ENCODE results near the gene RFWD3.
"Not testable (repeated sequence)": the region's sequence is repeated elsewhere in the genome, so short reads cannot be mapped to it uniquely, and the experiment has no call there.

Gene RFWD3

DNA sequence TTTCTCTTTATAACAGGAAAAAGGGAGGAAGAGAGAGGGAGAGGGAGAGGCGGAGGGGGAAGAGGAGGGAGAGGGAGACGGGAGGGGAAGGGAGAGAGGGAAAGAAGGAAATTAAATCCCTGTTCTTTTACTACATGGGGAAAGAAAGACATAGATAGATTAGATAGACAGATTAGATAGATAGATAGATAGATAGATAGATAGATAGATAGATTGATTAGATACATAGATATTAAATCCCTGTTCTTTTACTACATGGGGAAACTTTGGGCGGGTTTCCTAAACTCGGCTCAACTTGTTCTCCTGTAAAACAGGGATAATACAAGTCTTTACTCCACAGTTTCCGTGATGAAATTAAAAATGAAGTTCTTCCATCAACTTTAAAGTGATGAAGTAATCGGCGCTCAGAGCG, 661 bp downstream of the RFWD3 start:
- FAIRE-seq: no peak

DNA sequence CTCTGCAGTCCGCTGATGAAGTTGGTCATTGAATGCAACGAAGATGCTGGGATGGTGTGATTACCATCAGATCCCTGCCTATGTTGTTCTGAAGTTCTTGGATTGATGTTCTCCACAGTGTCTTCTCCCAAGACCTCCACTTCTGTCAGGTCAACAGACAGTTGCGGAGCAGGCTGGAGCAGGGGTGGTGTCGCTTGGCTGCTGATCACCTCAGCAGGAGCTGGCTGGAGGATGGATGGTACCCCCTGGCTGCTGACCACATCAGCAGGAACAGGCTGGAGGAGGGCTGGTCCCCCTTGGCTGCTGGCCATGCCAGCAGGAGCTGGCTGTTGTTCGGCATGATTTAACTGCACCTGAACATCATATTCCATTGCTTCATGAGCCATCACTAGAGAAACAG, 5.6 kb downstream of the RFWD3 start:
- no peak for FAIRE-seq

DNA sequence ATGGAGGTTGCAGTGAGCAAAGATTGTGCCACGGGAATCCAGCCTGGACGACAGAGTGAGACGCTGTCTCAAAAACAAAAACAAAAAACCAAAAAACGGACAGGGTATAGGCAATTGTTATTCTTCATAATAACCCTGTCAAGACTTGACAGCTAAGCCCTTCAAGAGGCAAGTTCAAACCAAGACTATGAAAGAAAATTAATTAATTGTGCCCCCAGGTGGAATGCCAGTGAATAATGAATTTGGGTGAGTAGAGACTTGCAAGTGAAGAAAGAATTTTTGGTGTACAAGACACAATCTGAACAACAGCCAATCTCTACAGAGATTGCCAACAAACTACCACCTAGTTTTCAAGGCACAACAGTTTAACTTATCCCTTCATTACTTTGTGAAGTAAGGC, 6.3 kb downstream of the RFWD3 start:
- no peak for FAIRE-seq

DNA sequence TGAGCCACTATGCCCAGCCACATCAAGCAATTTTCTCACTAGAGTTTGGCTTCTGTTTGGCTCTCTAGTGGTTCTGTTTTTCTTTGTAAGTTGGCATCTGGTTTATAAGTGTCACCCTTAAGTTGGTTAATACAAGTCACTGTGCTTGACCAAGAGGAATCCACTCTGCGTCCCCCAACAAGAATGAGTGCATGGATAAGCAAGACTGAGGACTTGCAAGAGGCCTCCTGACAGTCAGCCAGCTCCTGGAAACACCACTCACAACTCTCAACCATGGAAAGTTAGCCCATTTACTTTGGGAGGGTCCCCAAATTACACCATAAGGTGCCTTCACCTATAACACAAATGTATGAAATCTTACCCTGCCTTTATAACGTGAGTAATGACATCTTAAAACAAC, 7.6 kb downstream of the RFWD3 start:
- no peak for FAIRE-seq

DNA sequence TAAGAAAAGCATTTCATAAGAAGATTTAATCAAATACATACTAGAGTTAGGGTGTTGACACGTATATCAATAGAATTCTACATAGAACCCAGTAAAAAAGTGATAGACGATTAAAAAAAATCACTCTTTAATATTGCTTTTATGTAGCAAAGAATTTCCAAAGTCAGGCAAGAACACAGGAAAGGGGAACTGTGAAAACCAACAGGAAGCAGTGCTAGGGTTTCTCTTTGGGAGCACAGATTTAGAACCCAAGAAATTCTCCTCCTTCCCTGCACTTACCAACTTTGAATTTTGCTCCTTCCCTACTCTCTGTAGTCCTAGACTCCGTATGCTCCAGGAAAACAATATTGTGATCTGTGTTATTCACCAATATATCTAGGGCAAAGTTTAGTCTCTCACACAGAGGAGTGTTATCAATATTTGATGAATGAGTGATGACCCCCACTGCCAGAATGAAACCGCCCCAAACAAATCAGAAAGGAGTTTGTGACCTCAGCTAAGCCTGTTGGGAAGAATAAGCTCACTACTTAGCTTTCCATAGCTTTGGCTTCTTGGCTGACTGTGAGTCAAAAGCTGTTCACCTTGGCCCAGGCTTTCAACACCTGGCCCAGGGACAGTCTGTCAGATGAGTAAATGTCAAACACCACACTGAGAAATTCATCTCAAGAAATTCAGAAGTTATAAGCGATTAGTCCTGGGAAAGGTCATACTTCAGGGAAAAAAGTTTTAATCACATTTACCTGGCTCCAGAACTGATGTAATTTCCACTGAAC, 8.6 kb downstream of the RFWD3 start:
- no peak for FAIRE-seq

DNA sequence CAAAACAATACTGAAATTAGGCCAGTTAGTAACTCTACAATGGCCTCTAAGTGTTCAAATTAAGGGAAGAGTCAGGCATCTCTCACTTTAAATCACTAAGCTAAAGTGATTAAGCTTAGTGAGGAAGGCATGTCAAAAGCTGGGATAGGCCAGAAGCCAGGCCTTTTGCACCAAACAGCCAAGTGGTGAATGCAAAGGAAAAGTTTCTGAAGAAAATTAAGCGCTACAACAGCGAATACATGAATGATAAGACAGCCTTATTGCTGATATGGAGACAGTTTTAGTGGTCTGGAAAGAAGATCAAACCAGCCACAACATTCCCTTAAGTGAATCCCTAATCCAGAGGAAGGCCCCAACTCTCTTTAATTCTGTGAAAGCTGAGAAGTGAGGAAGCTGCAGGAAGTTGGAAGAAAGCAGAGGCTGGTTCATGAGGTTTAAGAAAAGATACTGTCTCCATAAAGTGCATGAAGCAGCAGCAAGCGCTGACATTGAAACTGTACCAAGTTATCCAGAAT, 12.1 kb downstream of the RFWD3 start:
- FAIRE-seq: no peak

DNA sequence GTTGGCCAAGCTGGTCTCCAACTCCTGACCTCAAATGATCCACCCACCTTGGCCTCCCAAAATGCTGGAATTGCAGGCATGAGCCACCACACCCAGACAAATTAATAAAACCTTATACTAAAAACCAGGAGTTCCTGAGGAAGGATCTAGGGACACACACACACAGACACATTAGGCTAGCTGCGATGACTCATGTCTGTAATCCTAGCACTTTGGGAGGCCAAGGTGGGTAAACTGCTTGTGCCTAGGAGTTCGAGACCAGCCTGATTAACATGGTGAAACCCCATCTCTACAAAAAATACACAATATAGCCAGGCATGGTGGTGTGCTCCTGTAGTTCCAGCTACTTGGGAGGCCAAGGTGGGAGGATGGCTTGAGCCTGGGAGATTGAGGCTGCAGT, 13.8 kb downstream of the RFWD3 start:
- not testable (repeated sequence) for FAIRE-seq

DNA sequence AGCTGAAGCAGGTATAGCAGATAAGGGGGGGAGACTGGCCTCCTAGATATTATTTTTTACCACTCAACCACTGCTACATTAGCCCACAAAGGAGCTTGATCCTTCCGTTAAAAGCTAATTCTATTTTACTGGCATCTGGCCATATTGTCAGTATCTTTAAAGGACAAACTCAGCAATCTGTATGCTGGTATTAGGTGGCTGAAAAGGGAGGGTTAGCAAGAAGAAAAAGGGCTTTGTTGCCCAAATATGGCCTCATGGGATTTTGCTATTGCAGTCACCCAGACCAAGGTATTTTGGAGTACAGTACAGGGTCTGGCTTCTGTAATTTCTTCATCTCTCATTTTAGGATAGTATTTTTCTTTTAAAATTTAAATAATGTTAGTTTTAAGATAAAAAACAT, 14.4 kb downstream of the RFWD3 start:
- FAIRE-seq: no peak

DNA sequence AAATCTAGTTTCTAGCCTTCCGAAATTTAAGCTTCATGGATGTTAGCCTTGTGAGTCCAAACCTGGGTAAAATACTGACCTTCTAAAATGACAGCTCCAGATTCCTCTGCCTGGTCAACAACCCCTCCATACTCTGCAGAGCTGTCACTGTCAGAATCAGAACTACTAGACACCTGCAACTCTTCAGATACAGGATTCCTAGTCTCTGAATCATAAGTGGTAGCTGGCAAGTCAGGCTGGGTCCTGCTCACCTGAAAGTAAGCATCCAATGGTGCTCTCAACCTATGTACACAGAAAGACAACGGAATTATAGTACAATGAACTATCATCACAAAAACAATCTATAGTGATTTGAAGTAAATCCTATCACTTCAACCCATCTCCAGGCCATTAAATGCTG, 14.8 kb downstream of the RFWD3 start:
- no peak for FAIRE-seq

DNA sequence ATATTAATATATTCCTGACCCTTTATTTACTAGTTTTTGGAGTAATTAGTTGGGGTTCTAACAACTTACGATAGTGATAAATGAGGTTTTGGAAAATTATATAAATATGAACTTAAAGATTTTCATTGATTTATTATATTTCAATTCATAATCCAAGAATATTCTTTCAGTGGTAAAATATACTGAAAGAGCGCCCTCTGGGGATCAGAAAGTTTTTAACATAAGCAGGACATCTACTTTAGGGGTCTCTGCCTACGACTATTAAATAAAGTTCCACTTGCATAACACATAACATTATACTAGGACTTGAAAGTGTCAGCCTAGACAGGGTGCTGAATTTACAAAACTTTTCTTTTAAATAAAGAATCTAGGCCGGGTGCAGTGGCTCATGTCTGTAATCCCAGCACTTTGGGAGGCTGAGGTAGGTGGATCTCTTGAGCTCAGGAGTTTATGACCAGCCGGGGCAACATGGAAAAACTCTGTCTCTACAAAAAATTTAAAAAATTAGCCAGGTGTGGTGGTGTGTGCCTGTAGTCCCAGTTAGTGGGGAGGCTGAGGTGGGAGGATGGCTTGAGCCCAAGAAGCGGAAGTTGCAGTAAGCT, 15.6 kb downstream of the RFWD3 start:
- FAIRE-seq: peak; percentile 81

DNA sequence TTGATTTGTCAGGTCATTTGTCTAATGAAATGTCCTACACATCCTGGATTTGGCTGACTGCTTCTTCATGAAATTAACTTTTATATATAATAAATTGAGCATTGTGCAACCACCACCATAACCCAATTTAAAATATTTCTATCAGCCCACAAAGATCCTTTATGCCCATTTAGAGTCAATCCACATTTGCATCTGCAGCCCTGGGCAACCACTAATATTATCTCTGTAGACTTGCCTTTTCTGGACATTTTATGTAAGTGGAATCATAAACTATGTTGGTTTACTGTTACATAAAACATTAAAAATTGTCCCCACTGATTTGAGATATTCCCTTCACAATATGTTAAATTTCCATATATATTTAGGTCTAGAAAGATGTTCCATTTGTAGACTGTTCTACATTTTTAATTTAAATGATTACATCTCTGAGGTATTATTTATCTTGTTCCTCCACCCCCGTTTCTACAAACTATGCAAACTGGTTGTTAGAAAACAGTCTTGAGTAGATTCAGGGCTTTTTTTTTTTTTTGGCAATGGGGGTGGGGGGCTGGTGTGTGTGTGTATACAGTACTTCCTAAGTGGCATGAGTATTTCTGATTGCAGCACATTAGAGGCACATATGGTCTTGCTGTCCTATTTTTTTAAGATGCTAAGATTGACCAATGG, 16.7 kb downstream of the RFWD3 start:
- FAIRE-seq: no peak

DNA sequence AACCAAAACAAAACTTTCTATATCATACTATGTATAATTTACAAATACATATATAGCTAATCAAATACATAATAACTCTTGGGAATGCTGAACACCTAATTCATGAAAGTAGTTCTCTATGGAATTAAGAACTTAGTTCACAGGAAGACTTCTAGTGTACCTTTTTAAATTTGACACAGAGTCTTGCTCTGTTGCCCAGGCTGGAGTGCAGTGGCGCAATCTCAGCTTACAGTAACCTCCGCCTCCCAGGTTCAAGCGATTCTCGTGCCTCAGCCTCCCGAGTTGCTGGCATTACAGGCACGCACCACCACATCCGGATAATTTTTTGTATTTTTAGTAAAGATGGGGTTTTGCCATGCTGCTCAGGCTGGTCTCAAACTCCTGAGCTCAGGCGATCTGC, 24.7 kb downstream of the RFWD3 start:
- FAIRE-seq: no peak

DNA sequence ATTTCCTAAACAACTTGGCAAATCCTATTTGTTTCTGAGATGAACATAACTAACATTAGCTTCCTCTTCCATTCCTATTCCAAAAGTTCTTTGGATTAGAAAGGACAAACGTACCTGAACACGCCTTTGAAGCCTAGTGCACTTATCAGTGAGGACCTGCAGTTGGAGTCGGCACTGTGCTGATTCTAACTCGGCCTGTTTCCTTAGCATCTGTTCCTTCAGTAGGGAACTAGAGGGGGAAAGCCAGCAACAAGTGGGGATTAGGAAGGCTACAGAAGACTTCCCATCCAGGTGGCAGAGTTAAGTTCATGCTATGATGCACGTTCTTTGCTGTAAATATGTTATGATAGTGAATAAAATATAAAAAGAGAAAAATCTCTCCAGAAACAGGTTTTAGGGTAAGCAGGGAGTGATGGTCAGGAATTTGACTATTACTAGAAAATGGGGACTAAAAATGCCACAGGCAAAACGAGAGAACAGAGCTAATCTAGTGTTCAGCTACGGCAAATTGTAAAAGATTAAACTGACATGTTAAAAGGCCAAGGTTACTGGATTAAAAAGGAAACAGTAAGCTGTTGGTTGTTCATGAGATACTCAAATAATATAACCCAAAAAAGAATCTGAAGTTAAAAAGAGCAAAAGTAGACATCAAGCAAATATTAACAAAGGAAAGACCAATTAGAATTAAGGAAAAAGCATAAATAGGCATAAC, 28.8 kb downstream of the RFWD3 start:
- no peak for FAIRE-seq

DNA sequence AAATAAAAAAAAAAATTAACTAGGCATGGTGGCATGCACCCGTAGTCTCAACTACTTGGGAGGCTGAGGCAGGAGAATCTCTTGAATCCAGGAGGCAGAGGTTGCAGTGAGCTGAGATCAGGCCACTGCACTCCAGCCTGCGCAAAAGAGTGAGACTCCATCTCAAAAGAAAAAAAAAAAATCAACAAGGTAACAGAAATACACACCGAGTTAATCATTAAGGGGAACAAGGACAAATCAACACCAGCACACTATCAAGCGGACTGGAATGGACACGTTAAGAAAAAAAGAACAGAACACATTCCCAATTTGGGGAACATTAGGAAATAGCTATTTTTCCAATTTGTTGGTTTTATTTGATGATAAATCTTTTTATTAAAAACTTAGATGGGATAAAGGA, 31.4 kb downstream of the RFWD3 start:
- FAIRE-seq: no peak

DNA sequence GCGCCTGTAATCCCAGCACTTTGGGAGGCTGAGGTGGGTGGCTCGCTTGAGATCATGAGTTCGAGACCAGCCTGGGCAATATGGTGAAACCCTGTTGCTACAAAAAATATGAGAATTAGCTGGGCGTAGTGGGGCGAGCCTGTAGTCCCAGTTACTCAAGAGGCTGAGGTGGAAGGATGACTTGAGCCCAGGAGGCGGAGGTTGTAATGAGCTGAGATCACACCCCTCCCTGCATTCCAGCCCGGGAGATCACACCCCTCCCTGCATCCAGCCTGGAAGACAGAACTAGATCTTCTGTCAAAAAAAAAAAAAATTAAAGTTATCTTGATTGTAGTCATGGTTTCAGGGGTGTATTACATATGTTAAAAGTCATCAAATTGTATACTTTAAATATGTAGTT, 33.0 kb downstream of the RFWD3 start:
- FAIRE-seq: no peak

DNA sequence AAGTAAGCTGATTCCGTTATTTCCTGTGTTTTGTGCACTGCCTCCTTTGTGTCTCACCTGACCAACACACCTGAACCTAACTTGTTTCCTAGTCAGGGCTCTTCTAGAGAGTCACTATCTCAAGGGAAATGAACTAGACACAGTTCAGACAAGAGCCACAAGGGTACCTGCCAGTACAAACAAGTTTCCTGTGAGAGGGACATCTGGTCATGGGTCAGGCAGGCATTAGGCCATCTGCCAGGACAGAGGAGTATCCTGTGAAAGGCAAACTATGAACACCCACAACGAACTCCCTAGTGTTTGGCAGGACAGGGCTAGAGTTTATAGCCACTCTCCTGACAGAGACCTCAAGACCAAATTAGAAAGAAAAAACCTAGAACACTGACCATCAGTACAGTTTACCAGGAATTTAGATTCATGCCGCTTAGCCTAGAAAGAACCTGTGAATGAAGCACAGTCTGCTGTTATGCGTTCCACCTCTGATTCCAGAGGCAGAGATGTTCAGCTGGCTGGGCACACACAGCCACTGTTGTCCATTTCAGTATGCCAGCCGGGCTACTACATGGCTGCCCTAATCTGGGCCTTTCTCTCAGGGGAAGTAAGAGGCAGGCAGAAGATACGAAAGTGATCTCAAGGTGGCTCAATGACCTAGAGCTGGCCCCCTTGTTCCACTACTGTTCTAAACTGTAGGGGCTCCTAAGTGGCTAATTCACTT, 39.0 kb downstream of the RFWD3 start:
- no peak for FAIRE-seq

DNA sequence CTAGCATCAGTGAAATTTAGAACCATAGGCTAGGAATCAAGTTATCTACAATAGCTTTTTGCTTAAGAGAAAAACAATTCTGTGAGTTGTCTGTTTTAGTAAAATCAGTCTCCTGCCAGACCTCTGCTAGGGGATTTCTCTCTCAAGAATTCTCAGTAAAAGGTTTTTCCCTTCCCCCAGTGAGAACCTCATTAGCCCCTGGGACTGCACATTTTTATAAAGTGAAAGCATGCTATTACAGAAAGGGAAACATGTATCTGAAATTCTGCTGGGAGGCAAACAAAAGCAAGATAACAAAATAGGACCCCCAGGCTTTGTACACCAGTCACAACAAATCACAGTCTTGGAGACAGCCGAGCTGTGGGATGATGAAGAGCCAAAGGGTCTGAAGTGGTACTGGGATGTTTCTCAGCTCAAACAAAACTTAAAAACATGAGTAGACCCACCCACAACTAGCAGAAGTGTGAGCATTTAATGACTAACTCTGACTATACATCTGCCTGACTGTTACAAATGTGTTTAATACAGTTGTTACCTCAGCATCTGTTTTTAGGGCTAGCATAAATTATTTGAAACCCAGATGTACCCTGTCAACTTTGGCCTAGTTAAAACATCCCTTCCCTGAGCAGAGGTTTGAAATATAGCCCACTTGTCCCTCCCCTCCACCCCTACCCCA, 39.8 kb downstream of the RFWD3 start:
- no peak for FAIRE-seq

DNA sequence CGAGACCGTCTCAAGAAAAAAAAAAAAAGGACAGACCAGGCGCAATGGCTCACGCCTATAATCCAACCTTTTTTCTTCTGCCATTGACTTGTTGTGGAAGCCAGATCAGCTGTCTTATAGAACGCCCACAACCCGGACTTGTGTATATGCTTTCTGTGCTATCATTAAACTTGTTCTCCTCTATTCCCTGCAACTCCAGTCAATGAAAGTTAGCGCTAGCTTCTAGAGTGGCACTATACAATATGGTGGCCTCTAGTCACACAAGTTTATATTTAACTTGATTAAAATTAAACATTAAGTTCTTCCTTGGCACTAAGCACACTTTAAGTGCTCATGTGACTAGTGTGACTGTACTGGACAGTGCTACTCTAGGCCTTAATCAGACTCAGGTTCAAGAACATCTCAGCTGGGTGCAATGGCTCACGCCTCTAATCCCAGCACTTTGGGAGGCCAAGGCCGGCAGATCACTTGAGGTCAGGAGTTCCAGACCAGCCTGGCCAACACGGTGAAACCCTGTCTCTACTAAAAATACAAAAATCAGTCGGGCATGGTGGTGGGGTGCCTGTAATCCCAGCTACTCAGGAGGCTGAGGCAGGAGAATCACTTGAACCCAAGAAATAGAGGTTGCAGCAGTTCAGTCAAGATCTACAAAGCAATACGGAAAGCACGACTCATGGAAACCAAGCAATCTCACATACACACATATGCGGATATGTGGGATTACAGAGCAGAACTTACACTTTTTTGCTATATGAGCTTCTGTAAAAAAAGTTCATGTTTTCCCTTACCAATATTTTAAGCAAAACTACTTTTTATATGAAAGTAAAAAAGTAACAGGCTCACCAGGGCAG, 41.0 kb downstream of the RFWD3 start:
- no peak for FAIRE-seq

DNA sequence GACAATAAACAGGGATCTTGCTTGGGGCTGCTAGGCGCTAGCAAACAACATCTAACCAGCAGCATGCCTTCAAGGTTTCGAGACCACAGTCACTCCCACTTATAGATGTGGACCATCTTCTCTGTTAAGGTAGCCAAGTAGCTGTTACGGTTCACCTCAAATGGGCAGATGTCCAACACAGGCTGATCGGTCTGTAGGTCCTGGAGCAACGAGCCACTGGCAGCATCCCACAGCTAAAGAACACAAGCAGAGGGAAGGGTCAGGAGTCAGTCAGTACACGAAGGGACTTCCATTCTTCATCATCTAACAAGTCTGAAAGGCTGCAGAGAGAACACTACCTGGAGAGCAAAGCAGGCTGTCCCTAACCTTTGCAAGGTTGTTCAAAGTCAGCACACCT, 42.8 kb downstream of the RFWD3 start:
- FAIRE-seq: no peak

DNA sequence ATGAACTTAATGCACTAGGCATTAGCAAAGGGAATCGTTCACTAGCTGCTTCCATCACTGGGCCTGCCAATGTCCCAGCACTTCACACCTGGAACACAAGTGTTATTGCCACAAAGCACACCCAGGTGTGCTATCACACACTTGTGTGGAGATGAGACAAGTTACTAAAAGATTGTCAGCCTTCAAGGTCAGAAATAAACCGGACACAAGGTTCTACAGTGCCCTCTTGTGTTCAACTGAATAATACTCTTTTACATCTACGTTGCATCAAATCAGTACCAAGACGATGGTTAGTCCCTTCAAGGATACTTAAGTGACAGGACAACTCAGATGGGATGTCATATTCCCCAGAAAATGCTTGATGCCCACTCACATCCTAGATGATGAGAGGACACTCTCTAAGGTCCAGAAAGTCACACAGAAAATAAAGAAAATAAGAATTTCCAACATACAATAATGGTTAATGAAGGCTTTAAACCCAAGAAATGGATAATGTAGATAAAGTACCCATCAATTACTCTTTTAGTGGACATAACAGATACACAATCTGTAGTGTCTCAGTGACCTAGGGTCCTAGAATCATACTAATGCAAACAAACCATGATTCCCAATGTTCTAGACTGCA, 43.4 kb downstream of the RFWD3 start:
- peak; percentile 46 for FAIRE-seq

DNA sequence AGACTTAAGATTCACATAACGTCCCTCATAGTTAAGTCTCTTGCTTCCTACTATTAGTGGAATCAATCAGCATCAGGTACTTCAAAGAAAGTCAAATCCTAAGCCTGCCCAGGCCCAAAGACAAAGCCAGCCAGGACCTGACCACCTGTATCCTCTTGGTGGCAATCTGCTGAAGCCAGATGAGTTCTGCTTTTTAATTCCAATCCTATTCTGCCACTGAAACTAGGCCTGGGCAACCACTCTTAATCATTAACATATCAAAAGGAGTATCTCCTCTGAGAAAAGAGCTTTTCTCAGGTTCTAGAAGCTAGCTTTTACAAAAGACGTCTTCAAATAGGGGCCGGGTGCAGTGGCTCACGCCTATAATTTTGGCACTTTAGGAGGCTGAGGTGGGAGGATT, 44.7 kb downstream of the RFWD3 start:
- FAIRE-seq: no peak

Measured in A204.1 (cell line).